Ishikawa (cell line): Measurements from ENCODE around the gene TM9SF3.

Experiments
- CEBPB ChIP-seq: IDR thresholded peaks from 2 replicates; pipeline ENCODE4 v1.6.1; 2012
- CREB1 ChIP-seq: IDR thresholded peaks from 2 replicates; pipeline ENCODE4 v1.6.1; 2012; ENCODE audit warnings: low read depth
- EGR1 ChIP-seq: IDR thresholded peaks from 2 replicates; pipeline ENCODE4 v1.6.1; 2012
- EP300 ChIP-seq: IDR thresholded peaks from 2 replicates; pipeline ENCODE4 v1.6.1; 2012; ENCODE audit warnings: borderline replicate concordance
- FOXM1 ChIP-seq: IDR thresholded peaks from 2 replicates; pipeline ENCODE4 v1.6.1; 2012; ENCODE audit warnings: low read depth, borderline replicate concordance
- NFIC ChIP-seq: IDR thresholded peaks from 2 replicates; pipeline ENCODE4 v1.6.1; 2012
- RAD21 ChIP-seq: IDR thresholded peaks from 2 replicates; pipeline ENCODE4 v1.6.1; 2012; ENCODE audit warnings: low read depth
- REST ChIP-seq: IDR thresholded peaks from 2 replicates; pipeline ENCODE4 v1.6.1; 2012; ENCODE audit warnings: low read depth, mild to moderate bottlenecking
- TAF1 ChIP-seq: IDR thresholded peaks from 2 replicates; pipeline ENCODE4 v1.6.1; 2012; ENCODE audit warnings: low read depth, mild to moderate bottlenecking
- TCF12 ChIP-seq: IDR thresholded peaks from 2 replicates; pipeline ENCODE4 v1.6.1; 2012; ENCODE audit warnings: low read depth
- TEAD4 ChIP-seq: IDR thresholded peaks from 2 replicates; pipeline ENCODE4 v1.6.1; 2012
- YY1 ChIP-seq: IDR thresholded peaks from 2 replicates; pipeline ENCODE4 v1.6.1; 2012; ENCODE audit warnings: low read depth
- ZBTB7A ChIP-seq: IDR thresholded peaks from 2 replicates; pipeline ENCODE4 v1.6.1; 2012; ENCODE audit warnings: low read depth
- TF ChIP-seq, protein P1 (sequence below): IDR thresholded peaks from 2 replicates; pipeline ENCODE4 v1.6.1; 2012
- TF ChIP-seq, protein P2 (sequence below): IDR thresholded peaks from 2 replicates; pipeline ENCODE4 v1.6.1; 2012

TM9SF3 gene

DNA sequence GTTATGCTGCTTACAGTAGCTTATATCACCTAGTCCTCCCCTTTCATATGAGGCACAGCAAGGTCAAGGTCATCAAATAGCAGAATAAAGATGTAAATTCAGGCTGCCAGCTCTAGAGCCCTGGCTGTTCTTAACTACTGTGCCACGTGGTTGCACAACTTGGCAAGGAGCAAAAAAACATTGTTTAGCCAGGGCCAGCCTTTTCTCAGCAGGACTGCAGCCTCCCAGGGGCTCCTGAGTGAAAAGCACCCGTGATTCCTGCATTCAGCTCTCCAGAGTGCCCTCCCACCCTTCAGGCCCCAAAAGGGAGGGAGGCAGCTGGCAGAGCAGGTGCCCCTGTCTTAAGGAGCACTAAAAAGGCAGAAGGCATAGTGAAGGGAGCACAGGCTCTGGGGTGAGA lies 31.8 kb upstream of the TM9SF3 start:
- TF ChIP-seq TAF1 (no peak), NFIC (peak; percentile 79), CEBPB (peak; percentile 86), ZBTB7A (no peak), RAD21 (peak; percentile 22; the same call in 1 of the 2 replicates)
- TF ChIP-seq, protein P1, sequence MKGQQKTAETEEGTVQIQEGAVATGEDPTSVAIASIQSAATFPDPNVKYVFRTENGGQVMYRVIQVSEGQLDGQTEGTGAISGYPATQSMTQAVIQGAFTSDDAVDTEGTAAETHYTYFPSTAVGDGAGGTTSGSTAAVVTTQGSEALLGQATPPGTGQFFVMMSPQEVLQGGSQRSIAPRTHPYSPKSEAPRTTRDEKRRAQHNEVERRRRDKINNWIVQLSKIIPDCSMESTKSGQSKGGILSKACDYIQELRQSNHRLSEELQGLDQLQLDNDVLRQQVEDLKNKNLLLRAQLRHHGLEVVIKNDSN: peak; percentile 85
- TF ChIP-seq, protein P2, sequence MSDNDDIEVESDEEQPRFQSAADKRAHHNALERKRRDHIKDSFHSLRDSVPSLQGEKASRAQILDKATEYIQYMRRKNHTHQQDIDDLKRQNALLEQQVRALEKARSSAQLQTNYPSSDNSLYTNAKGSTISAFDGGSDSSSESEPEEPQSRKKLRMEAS: peak; percentile 86

- no peak for TF ChIP-seq NFIC
- TF ChIP-seq TAF1: no peak
These were observed 30.1 kb upstream of the TM9SF3 start for GRCh38 chr10:96616961-96617360.

DNA sequence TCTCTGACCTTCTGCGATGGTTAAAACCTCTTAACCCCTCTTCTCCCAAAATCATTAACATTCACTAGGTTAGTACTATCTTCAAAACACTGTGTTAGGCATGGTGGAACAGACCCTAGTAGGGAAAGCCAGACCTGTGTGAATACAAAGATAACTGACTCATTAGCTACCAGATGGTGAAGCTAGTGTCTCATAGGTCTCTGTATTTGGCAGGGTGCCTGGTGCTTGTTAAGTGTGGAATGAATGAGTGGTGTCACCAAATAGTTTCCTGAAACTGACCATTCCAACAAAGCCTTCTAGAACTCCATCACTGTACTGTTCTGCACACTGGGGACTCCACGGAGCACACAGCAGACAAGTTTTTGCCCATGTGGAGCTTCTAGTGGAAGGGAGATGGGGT lies 27.7 kb upstream of the TM9SF3 start:
- TF ChIP-seq, protein P1: no peak
- TF ChIP-seq CREB1 (no peak), NFIC (peak; percentile 73), TEAD4 (no peak), ZBTB7A (no peak), EP300 (no peak), TCF12 (no peak), EGR1 (no peak)

DNA sequence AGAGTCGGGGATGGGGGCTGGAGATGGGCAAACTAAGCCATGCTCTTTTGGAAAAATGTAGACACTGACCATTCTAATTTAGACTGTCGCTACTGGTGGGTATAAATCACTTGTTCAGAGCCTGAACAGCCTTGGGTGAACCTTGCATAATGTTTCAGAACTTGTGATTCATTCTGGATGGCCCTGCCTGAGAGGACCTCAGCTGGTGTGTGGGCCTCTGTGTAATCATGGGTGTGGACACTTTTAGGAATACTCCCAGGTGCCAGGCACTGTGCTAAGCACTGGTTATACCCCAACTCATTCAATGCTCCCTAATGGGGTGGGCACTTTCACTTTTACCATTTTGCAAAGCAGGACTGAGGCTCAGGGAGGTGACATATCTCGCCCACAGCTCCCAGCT lies 26.8 kb upstream of the TM9SF3 start:
- no peak for TF ChIP-seq REST
- no peak for TF ChIP-seq TEAD4
- TF ChIP-seq NFIC: no peak
- TF ChIP-seq EGR1: no peak
- TF ChIP-seq CEBPB: no peak
- no peak for TF ChIP-seq YY1

- TF ChIP-seq CEBPB (no peak), EGR1 (no peak), TEAD4 (no peak), RAD21 (no peak), FOXM1 (no peak), TAF1 (no peak), YY1 (no peak), CREB1 (no peak)
- TF ChIP-seq, protein P1: no peak
- TF ChIP-seq, protein P2: no peak
These were observed 25.4 kb upstream of the TM9SF3 start for GRCh38 chr10:96612055-96612830.

DNA sequence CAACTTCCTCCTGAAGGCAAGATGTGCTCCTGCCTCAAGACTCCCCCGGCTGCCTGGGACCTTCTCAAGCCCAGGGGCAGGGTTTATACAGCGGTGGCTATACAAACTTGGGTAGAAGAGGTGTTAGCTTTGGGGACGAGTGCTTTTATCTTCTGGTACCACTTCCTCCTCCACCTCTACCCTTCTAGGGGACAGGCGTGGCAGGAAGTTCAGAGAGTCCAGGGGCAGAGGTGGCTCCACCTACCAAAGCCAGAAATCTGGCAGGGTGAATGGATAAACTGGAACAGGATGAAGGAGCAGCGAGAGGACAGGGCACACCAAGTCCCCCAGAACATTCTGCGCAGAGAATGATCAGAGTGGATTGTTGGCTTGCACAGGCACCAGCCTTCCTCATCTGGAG lies 24.0 kb upstream of the TM9SF3 start:
- TF ChIP-seq TCF12: no peak
- no peak for TF ChIP-seq CEBPB
- TF ChIP-seq, protein P1: no peak
- no peak for TF ChIP-seq TEAD4
- no peak for TF ChIP-seq FOXM1
- TF ChIP-seq RAD21: no peak
- no peak for TF ChIP-seq CREB1

GRCh38 chr10:96609510-96609909 lies 22.7 kb upstream of the TM9SF3 start:
- TF ChIP-seq, protein P2: no peak
- TF ChIP-seq RAD21 (no peak), REST (no peak), FOXM1 (no peak), TAF1 (no peak), EP300 (no peak), CREB1 (no peak), TEAD4 (no peak), ZBTB7A (no peak), NFIC (no peak), TCF12 (no peak), YY1 (no peak)
- TF ChIP-seq, protein P1: no peak
